IMR-90 (cell line): ENCODE measurements around the gene PEAK1. TPM values are rescaled to one million over a fixed set of nuclear protein-coding genes. Genes with fewer than 3 reads are reported as not detected.

Experiments
- ATAC-seq: fragments of 200-7000 bp; cut with Tn5 transposase; 2 replicates; pipeline ENCODE4 v1.9.1; 2020; ENCODE audit warnings: low read depth, mild to moderate bottlenecking, moderate library complexity
- BruUV-seq: library from RNA; stranded (reverse); fragments of 400-500 nt; replicated peaks from 2 replicates; lab custom pipeline; 2021; lab: Mats Ljungman, UMichigan
- CTCF ChIA-PET: fragments of 300-600 bp; formaldehyde crosslinking; extraction: SDS; loops from one replicate; lab custom pipeline; 2021; ENCODE audit warnings: antibody characterized with exemption; lab: Yijun Ruan, JAX
- POLR2A ChIA-PET: fragments of 300-600 bp; sonication (Branson Sonifier 250); formaldehyde crosslinking; loops from one replicate; lab custom pipeline; 2022; ENCODE audit warnings: antibody characterized with exemption; ENCODE audit not compliant: unreplicated experiment; lab: Charles Lee
- DNase-seq: peaks from one replicate; pipeline ENCODE4 v3.0.0; 2013
- H2AFZ ChIP-seq: replicated peaks from 2 replicates; pipeline ENCODE3; 2013; ENCODE audit warnings: low read length, mild to moderate bottlenecking; ENCODE audit not compliant: poor library complexity
- H2AK5ac ChIP-seq: 2 replicates; pipeline ENCODE4 v1.6.1; 2013; ENCODE audit warnings: low read depth, low read length, inconsistent platforms
- H2AK9ac ChIP-seq: replicated peaks from 2 replicates; pipeline ENCODE3; 2013; ENCODE audit warnings: mild to moderate bottlenecking, low read depth, low read length, moderate library complexity; ENCODE audit not compliant: poor library complexity
- H2BK120ac ChIP-seq: 2 replicates; pipeline ENCODE4 v1.6.1; 2013; ENCODE audit warnings: low read depth, low read length, inconsistent platforms
- H2BK15ac ChIP-seq: 3 replicates; pipeline ENCODE4 v1.6.1; 2013; ENCODE audit warnings: low read depth, low read length, inconsistent platforms
- H2BK20ac ChIP-seq: 2 replicates; pipeline ENCODE4 v1.6.1; 2013; ENCODE audit warnings: low read depth, mild to moderate bottlenecking, inconsistent platforms, low read length, moderate library complexity
- H2BK5ac ChIP-seq: 2 replicates; pipeline ENCODE4 v1.6.1; 2013; ENCODE audit warnings: mild to moderate bottlenecking, low read depth, low read length, inconsistent platforms; ENCODE audit not compliant: poor library complexity, severe bottlenecking
- H3K14ac ChIP-seq: replicated peaks from 2 replicates; pipeline ENCODE4 v1.6.1; 2013; ENCODE audit warnings: low read depth, low read length, inconsistent platforms
- H3K18ac ChIP-seq: 2 replicates; pipeline ENCODE4 v1.6.1; 2013; ENCODE audit warnings: low read depth, low read length, control low read depth
- H3K23ac ChIP-seq: 2 replicates; pipeline ENCODE4 v1.6.1; 2013; ENCODE audit warnings: low read depth, low read length, inconsistent platforms
- H3K27ac ChIP-seq: 2 replicates; pipeline ENCODE4 v1.5.1; 2013; ENCODE audit warnings: mild to moderate bottlenecking, control low read depth, low read length; ENCODE audit not compliant: insufficient read depth
- H3K27me3 ChIP-seq: 2 replicates; pipeline ENCODE4 v1.6.1; 2013; ENCODE audit warnings: low read length; ENCODE audit not compliant: control insufficient read depth, insufficient read depth
- H3K36me3 ChIP-seq: 2 replicates; pipeline ENCODE4 v1.6.1; 2013; ENCODE audit warnings: low read length, mixed read lengths; ENCODE audit not compliant: control insufficient read depth, insufficient read depth
- H3K4ac ChIP-seq: 2 replicates; pipeline ENCODE4 v1.6.1; 2013; ENCODE audit warnings: low read depth, low read length, inconsistent platforms
- H3K4me1 ChIP-seq: 2 replicates; pipeline ENCODE4 v1.6.1; 2013; ENCODE audit warnings: low read length, mixed read lengths; ENCODE audit not compliant: control insufficient read depth, insufficient read depth
- H3K4me2 ChIP-seq: 2 replicates; pipeline ENCODE4 v1.6.1; 2013; ENCODE audit warnings: low read depth, mild to moderate bottlenecking, control low read depth, low read length, moderate library complexity
- H3K4me3 ChIP-seq: 2 replicates; pipeline ENCODE4 v1.5.1; 2013; ENCODE audit warnings: low read depth, mild to moderate bottlenecking, control low read depth, low read length, moderate library complexity; ENCODE audit not compliant: insufficient read depth
- H3K56ac ChIP-seq: 2 replicates; pipeline ENCODE4 v1.6.1; 2013; ENCODE audit warnings: low read length, inconsistent platforms; ENCODE audit not compliant: insufficient read depth; ENCODE audit errors: extremely low read depth
- H3K79me1 ChIP-seq, 2 experiments: 2 replicates each; pipeline ENCODE4 v1.6.1; 2013; ENCODE audit warnings: low read length in 2 of 2, inconsistent platforms in 1 of 2, low read depth in 1 of 2
- H3K9ac ChIP-seq: 2 replicates; pipeline ENCODE4 v1.6.1; 2013; ENCODE audit warnings: low read depth, low read length, control low read depth
- H3K9me1 ChIP-seq: 2 replicates; pipeline ENCODE4 v1.6.1; 2013; ENCODE audit warnings: low read length, inconsistent platforms; ENCODE audit not compliant: insufficient read depth
- H3K9me3 ChIP-seq: 2 replicates; pipeline ENCODE4 v1.6.1; 2013; ENCODE audit warnings: low read length; ENCODE audit not compliant: control insufficient read depth, insufficient read depth
- H4K20me1 ChIP-seq: 2 replicates; pipeline ENCODE4 v1.6.1; 2013; ENCODE audit warnings: low read length, inconsistent platforms; ENCODE audit not compliant: insufficient read depth
- H4K5ac ChIP-seq: 2 replicates; pipeline ENCODE4 v1.6.1; 2013; ENCODE audit warnings: mild to moderate bottlenecking, low read depth, low read length, control low read depth
- H4K8ac ChIP-seq, 2 experiments: 2 replicates each; pipeline ENCODE4 v1.6.1; 2013; ENCODE audit warnings: low read depth in 2 of 2, low read length in 2 of 2, control low read depth in 1 of 2, inconsistent platforms in 1 of 2
- H4K91ac ChIP-seq: 2 replicates; pipeline ENCODE4 v1.6.1; 2013; ENCODE audit warnings: low read depth, low read length, inconsistent platforms; ENCODE audit not compliant: insufficient read depth
- CEBPB ChIP-seq: IDR thresholded peaks from 2 replicates; pipeline ENCODE4 v1.6.1; 2012; ENCODE audit warnings: low read depth, low read length, improper control_type of control experiment
- WGBS, 2 experiments: methylation state at CpG; one replicate each; pipeline versions ENCODE4 v1.1.5 to v1.1.7; 2013; ENCODE audit warnings: missing lambda C conversion rate in 2 of 2; ENCODE audit not compliant: insufficient read length in 1 of 2; ENCODE audit errors: extremely low coverage in 2 of 2; 5-methylcytosine and 5-hydroxymethylcytosine counted together
- dilution Hi-C: fragments of 300-500 bp; cut with HindIII; formaldehyde crosslinking; loops from one replicate; pipeline ENCODE4 v1.14.3; 2018; ENCODE audit warnings: low sequenced_read_pairs; ENCODE audit not compliant: unreplicated experiment
- in situ Hi-C: fragments of 300-500 bp; cut with MboI; formaldehyde crosslinking; loops from 3 replicates; pipeline ENCODE4 v1.14.3; 2019; ENCODE audit warnings: low sequenced_read_pairs, inconsistent platforms, mixed read lengths
- intact Hi-C: fragments of 100-400 bp; cut with micrococcal nuclease; formaldehyde crosslinking; loops from 2 replicates; pipeline ENCODE4 v1.10.0; 2022
- polyA plus RNA-seq, 3 experiments: library from polyadenylated mRNA; depleted of rRNA; stranded (reverse); fragments of >200 nt; gene quantifications; 2 replicates each; pipeline ENCODE4 v1.2.3, GENCODE V29; 2012; ENCODE audit warnings: low replicate concordance in 1 of 3
- total RNA-seq: library from RNA; depleted of rRNA; stranded (reverse); fragments of >200 nt; gene quantifications from 2 replicates; pipeline ENCODE4 v1.2.3, GENCODE V29; 2012
- TF ChIP-seq, protein P1 (sequence below): fragments of 150-350 bp; IDR thresholded peaks from 2 replicates; pipeline ENCODE4 v1.6.1; 2016; ENCODE audit warnings: low read depth, mild to moderate bottlenecking, low read length, moderate library complexity, borderline replicate concordance

The PEAK1 gene
- total and polyA plus RNA-seq, 2 of the 4 experiments (the other 2 are of a cell fraction) = 21.5 to 43.9 TPM

DNA sequence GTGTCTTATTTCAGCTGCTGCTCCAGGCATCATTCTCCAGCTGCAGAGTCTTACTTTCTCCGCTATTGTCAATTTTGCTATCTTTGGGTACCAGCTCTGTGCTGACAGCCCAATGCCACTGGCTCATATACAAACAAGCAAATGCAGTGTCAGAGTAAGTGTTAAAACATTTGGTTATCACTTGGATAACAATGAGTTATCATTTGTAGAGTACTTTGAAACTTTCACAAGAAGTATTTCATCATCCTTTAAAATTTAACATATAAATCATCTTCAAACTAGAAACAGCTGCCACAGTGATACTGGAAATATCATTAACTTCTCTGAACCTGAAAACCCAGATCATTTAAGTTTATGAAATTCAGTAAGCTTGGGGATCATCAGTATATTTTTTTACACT lies 362.8 kb downstream of the PEAK1 start:
- POLR2A ChIA-PET = no interaction called here
- Histone ChIP-seq H3K27ac (no peak overlapping the region), H3K9me1 (peaks cover 22% of the 10 kb centered on the region), H3K4me2 (no peak overlapping the region), H3K18ac (no peak overlapping the region), H3K27me3 (no peaks in the 10 kb centered on the region), H4K20me1 (peaks cover 31% of the 10 kb centered on the region), H4K91ac (no peak overlapping the region), H2BK15ac (no peak overlapping the region), H2AK5ac (no peak overlapping the region), H3K9ac (no peak overlapping the region), H3K4me3 (no peak overlapping the region), H3K56ac (no peak overlapping the region), H3K4ac (no peak overlapping the region), H2BK20ac (no peak overlapping the region), H2AK9ac (no peak overlapping the region), H4K8ac (no peak overlapping the region), H2BK5ac (no peak overlapping the region), H2BK120ac (no peak overlapping the region), H4K5ac (no peak overlapping the region), H3K4me1 (peaks cover 12% of the 10 kb centered on the region), H3K36me3 (peaks cover 9% of the 10 kb centered on the region), H3K23ac (no peak overlapping the region), H3K79me1 (peaks cover 31 to 69% of the 10 kb centered on the region in 2 experiments), H3K9me3 (no peaks in the 10 kb centered on the region), H2AFZ (no peak overlapping the region), H3K14ac (no peak overlapping the region)
- no TSS peak for BruUV-seq
- no peak for ATAC-seq
- DNase-seq = no peak
- dilution Hi-C loops (no loop called here), in situ Hi-C loops (no loop called here), intact Hi-C loops (no loop called here)
- no CpG with 5 or more reads among the region's 1 CpG for WGBS, 2 experiments
- CTCF ChIA-PET = no interaction called here
- TF ChIP-seq, protein P1, sequence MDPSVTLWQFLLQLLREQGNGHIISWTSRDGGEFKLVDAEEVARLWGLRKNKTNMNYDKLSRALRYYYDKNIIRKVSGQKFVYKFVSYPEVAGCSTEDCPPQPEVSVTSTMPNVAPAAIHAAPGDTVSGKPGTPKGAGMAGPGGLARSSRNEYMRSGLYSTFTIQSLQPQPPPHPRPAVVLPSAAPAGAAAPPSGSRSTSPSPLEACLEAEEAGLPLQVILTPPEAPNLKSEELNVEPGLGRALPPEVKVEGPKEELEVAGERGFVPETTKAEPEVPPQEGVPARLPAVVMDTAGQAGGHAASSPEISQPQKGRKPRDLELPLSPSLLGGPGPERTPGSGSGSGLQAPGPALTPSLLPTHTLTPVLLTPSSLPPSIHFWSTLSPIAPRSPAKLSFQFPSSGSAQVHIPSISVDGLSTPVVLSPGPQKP = no peak
- TF ChIP-seq CEBPB = peak; percentile 41
